Esophagus muscularis mucosa (tissue), 4 donors: ENCODE results near the gene RNF220.

ENCODE experiments used
- CTCF ChIP-seq, 3 experiments: fragments of 200-600 bp in 2 of 3; fragments of 450-650 bp in 1 of 3; sonication (generic) in 2 of 3; IDR thresholded peaks; one replicate each; pipeline ENCODE4 v1.5.1; 2017 to 2019; ENCODE audit warnings: antibody characterized with exemption in 3 of 3, mild to moderate bottlenecking in 2 of 3, moderate library complexity in 1 of 3
- EP300 ChIP-seq: sonication (generic); formaldehyde crosslinking; IDR thresholded peaks from one replicate; pipeline ENCODE4 v1.6.1; 2017; ENCODE audit warnings: antibody characterized with exemption
- POLR2AphosphoS5 ChIP-seq, 2 donors: sonication (generic); formaldehyde crosslinking; IDR thresholded peaks; one replicate each; pipeline ENCODE4 v1.6.1; 2017; ENCODE audit warnings: antibody characterized with exemption in 2 of 2

GRCh38 chr1:44611866-44612265, 206.8 kb downstream of the RNF220 start:
- TF ChIP-seq POLR2AphosphoS5 (IDR thresholded peaks at IDR 0.05) (no peak), CTCF (IDR thresholded peaks at IDR 0.05) (no peak), EP300 (no peak)
